Mesendoderm (in vitro differentiated cells): ENCODE measurements around the gene PPP2CA.

Experiments
- DNase-seq: peaks from one replicate; pipeline ENCODE4 v3.0.0; 2013
- H2AK5ac ChIP-seq: 2 replicates; pipeline ENCODE4 v1.6.1; 2013; ENCODE audit warnings: low read length, inconsistent platforms
- H2BK120ac ChIP-seq: 2 replicates; pipeline ENCODE4 v1.6.1; 2013; ENCODE audit warnings: low read depth, mild to moderate bottlenecking, low read length, moderate library complexity, mixed read lengths
- H2BK15ac ChIP-seq: replicated peaks from 2 replicates; pipeline ENCODE4 v1.6.1; 2013; ENCODE audit warnings: low read depth, mild to moderate bottlenecking, moderate library complexity
- H2BK5ac ChIP-seq: 2 replicates; pipeline ENCODE4 v1.6.1; 2013; ENCODE audit warnings: low read length, inconsistent platforms
- H3K18ac ChIP-seq: 2 replicates; pipeline ENCODE4 v1.6.1; 2013; ENCODE audit warnings: mild to moderate bottlenecking, low read length, mixed read lengths
- H3K23ac ChIP-seq: one replicate; pipeline ENCODE4 v1.6.1; 2013; ENCODE audit warnings: low read length
- H3K27ac ChIP-seq: 2 replicates; pipeline ENCODE4 v1.5.1; 2013; ENCODE audit warnings: low read depth, mild to moderate bottlenecking, inconsistent platforms, low read length, moderate library complexity
- H3K27me3 ChIP-seq: 2 replicates; pipeline ENCODE4 v1.6.1; 2013; ENCODE audit warnings: low read length, control low read depth, mild to moderate bottlenecking, inconsistent platforms; ENCODE audit not compliant: insufficient read depth, poor library complexity
- H3K36me3 ChIP-seq: 2 replicates; pipeline ENCODE4 v1.6.1; 2013; ENCODE audit warnings: low read length, inconsistent platforms; ENCODE audit not compliant: control insufficient read depth, insufficient read depth
- H3K4ac ChIP-seq: one replicate; pipeline ENCODE4 v1.6.1; 2013; ENCODE audit warnings: low read depth, mild to moderate bottlenecking, low read length, moderate library complexity
- H3K4me1 ChIP-seq: 2 replicates; pipeline ENCODE4 v1.6.1; 2013; ENCODE audit warnings: low read depth, low read length, inconsistent platforms; ENCODE audit not compliant: control insufficient read depth
- H3K4me2 ChIP-seq: 2 replicates; pipeline ENCODE4 v1.6.1; 2013; ENCODE audit warnings: low read length
- H3K4me3 ChIP-seq: 2 replicates; pipeline ENCODE4 v1.5.1; 2013; ENCODE audit warnings: mild to moderate bottlenecking, low read length
- H3K56ac ChIP-seq: one replicate; pipeline ENCODE4 v1.6.1; 2013; ENCODE audit warnings: low read length
- H3K79me1 ChIP-seq: 2 replicates; pipeline ENCODE4 v1.6.1; 2013; ENCODE audit warnings: low read length, inconsistent platforms
- H3K79me2 ChIP-seq: 2 replicates; pipeline ENCODE4 v1.6.1; 2013; ENCODE audit warnings: mild to moderate bottlenecking, low read length; ENCODE audit not compliant: control insufficient read depth, insufficient read depth
- H3K9ac ChIP-seq: 2 replicates; pipeline ENCODE4 v1.6.1; 2013; ENCODE audit warnings: low read length, inconsistent platforms
- H4K5ac ChIP-seq: one replicate; pipeline ENCODE4 v1.6.1; 2013; ENCODE audit warnings: low read length
- H4K8ac ChIP-seq: one replicate; pipeline ENCODE4 v1.6.1; 2013; ENCODE audit warnings: low read depth, mild to moderate bottlenecking, control low read depth, low read length, moderate library complexity
- whole genome bisulfite sequencing: extraction: QIAGEN DNeasy Blood & Tissue Kit; methylation state at CpG from one replicate; pipeline ENCODE4 v1.1.7; 2013; ENCODE audit warnings: low lambda C conversion rate, missing lambda C conversion rate; ENCODE audit not compliant: insufficient coverage; ENCODE audit errors: extremely low coverage; 5-methylcytosine and 5-hydroxymethylcytosine counted together

The PPP2CA gene

DNA sequence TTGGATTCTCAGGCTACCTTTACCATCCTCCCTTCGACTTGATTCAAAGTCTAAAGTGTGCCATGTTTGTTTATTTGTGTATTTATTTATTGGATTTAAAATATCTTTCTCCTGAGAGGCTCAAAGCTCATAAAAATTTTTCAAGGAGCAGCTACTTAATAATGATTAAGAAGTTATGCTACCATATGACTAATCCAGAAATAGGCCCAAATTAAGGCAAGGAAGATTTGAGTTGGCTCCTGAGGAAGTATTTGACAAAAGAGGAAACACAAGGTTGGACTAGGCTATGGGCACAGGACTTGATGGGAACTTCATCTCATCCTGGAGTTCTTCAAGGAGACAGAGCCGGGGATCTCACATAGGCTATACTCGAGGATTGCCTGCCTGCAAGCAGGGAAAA, 22.4 kb upstream of the PPP2CA start:
- Histone ChIP-seq H3K36me3 (no peaks in the 10 kb centered on the region), H4K5ac (no peak overlapping the region), H3K9ac (no peak overlapping the region), H3K4me1 (peaks cover 7% of the 10 kb centered on the region), H3K4me2 (no peak overlapping the region), H3K4me3 (no peak overlapping the region), H3K56ac (no peak overlapping the region), H3K27me3 (no peaks in the 10 kb centered on the region), H4K8ac (no peak overlapping the region), H3K4ac (no peak overlapping the region), H2BK15ac (no peak overlapping the region), H3K18ac (no peak overlapping the region), H2BK5ac (no peak overlapping the region), H3K79me1 (no peaks in the 10 kb centered on the region), H3K27ac (no peak overlapping the region), H2AK5ac (no peak overlapping the region), H2BK120ac (no peak overlapping the region), H3K23ac (no peak overlapping the region), H3K79me2 (no peaks in the 10 kb centered on the region)
- no peak for DNase-seq
- no CpG with 5 or more reads among the region's 3 CpGs for WGBS

DNA sequence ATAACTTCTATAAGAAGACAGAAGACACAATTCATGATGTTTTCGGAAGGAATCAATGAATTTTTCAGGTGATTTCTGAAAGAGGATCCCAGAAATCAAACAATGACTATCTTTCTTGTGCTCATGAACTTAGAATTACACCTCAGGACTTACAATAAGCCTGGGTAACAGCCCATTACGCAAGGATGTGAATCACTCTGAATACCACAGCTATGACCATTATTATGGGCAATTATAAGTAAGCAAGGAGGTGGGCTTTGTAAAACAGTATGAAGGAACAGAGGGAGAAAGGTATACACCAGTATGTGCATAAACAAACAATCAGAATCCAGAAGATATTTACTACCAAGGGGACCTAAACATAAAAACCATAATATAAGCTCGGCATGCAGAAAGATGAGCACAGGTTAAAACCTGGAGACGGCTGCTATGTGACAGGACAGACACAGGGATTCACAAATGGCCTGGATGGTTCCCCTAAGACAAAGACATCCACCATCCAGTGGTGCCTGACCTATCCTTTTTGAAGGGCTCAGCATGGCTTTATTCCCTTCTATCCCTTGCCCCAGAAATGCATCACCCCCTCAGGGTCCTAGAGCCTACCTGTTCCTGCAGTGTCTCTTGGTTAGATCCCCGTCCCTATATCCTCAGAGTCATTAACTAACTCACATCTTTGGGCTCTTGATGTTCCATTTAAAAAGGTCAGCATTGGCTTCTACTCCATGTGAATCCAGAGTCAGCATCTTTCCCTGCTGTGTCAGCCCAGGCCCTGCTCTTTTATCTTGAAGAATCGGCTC, 21.8 kb upstream of the PPP2CA start:
- H3K27ac ChIP-seq: no peak overlapping the region
- peaks cover 7% of the 10 kb centered on the region for H3K4me1 ChIP-seq
- no peak overlapping the region for H2BK15ac ChIP-seq
- no peak overlapping the region for H3K4ac ChIP-seq
- H2BK5ac ChIP-seq: no peak overlapping the region
- no peaks in the 10 kb centered on the region for H3K79me2 ChIP-seq
- H3K4me2 ChIP-seq: no peak overlapping the region
- peak; percentile 66 for DNase-seq
- H3K4me3 ChIP-seq: no peak overlapping the region
- no peak overlapping the region for H2AK5ac ChIP-seq
- no peaks in the 10 kb centered on the region for H3K36me3 ChIP-seq
- no peak overlapping the region for H3K18ac ChIP-seq
- no peak overlapping the region for H2BK120ac ChIP-seq
- peak overlapping the region; percentile 44 for H3K56ac ChIP-seq
- H3K23ac ChIP-seq: no peak overlapping the region
- no peak overlapping the region for H3K9ac ChIP-seq
- no peaks in the 10 kb centered on the region for H3K27me3 ChIP-seq
- no peak overlapping the region for H4K5ac ChIP-seq
- no peak overlapping the region for H4K8ac ChIP-seq
- H3K79me1 ChIP-seq: no peaks in the 10 kb centered on the region
- WGBS: no CpG with 5 or more reads among the region's 6 CpGs

DNA sequence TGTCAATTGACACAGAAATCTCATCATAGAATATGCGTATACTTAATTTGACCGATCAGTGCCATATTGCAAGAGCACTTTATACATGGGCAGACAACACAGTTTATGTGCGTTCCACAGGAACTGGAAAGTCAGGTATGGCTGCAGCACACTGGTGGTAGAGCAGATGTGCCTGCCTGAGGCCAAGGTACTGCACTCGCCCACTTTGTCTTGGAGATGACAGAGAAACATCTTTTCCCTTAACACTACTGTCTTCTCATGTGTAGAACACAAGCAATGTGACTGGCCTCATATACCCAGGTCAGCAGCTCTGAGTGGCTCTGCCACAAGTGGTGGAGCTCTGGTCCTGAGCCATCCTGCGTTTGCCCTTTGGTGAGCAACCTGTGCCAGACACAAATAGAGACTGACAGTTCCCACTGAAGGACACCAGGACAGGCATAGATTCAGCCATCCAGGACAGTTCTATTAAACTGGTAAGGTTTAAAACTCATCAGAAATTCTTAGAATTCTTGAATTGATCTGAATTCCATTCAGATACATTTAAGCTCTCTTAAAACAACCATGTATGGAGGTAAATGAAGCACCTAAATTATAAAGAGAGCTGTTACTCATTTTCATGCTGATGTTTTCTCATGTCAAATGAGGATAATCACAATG, 21.0 kb upstream of the PPP2CA start:
- Histone ChIP-seq H3K23ac (no peak overlapping the region), H3K27me3 (no peaks in the 10 kb centered on the region), H3K27ac (no peak overlapping the region), H3K79me1 (no peaks in the 10 kb centered on the region), H3K4me1 (peaks cover 7% of the 10 kb centered on the region), H3K18ac (no peak overlapping the region), H3K56ac (no peak overlapping the region), H3K4ac (no peak overlapping the region), H2AK5ac (no peak overlapping the region), H3K79me2 (no peaks in the 10 kb centered on the region), H3K9ac (no peak overlapping the region), H2BK5ac (no peak overlapping the region), H3K4me2 (no peak overlapping the region), H4K5ac (no peak overlapping the region), H4K8ac (no peak overlapping the region), H2BK15ac (no peak overlapping the region), H3K4me3 (no peak overlapping the region), H2BK120ac (no peak overlapping the region), H3K36me3 (no peaks in the 10 kb centered on the region)
- no peak for DNase-seq
- no CpG with 5 or more reads among the region's 5 CpGs for WGBS

DNA sequence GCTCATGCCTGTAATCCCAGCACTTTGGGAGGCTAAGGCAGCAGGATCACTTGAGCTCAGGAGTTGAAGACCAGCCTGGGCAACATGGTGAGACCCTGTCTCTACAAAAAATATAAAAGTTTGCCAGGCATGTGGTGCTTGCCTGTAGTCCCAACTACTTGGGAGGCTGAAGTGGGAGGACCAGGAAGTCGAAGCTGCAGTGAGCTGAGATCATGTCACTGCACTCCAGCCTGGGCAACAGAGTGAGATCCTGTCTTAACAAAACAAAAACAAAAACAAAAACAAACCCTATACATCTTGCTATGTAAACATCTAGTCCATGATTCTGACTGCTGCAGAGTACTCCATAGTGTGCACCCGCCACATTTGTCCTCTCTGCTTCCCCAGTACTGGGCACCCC, 19.8 kb upstream of the PPP2CA start:
- Histone ChIP-seq H3K79me1 (no peaks in the 10 kb centered on the region), H3K27ac (no peak overlapping the region), H4K8ac (no peak overlapping the region), H3K56ac (no peak overlapping the region), H3K9ac (no peak overlapping the region), H3K36me3 (no peaks in the 10 kb centered on the region), H2BK15ac (no peak overlapping the region), H3K4me2 (no peak overlapping the region), H3K27me3 (no peaks in the 10 kb centered on the region), H3K23ac (no peak overlapping the region), H3K4ac (no peak overlapping the region), H3K18ac (no peak overlapping the region), H2AK5ac (no peak overlapping the region), H4K5ac (no peak overlapping the region), H2BK120ac (no peak overlapping the region), H3K79me2 (no peaks in the 10 kb centered on the region), H2BK5ac (no peak overlapping the region), H3K4me3 (no peak overlapping the region), H3K4me1 (peaks cover 7% of the 10 kb centered on the region)
- WGBS: no CpG with 5 or more reads among the region's 2 CpGs
- no peak for DNase-seq

DNA sequence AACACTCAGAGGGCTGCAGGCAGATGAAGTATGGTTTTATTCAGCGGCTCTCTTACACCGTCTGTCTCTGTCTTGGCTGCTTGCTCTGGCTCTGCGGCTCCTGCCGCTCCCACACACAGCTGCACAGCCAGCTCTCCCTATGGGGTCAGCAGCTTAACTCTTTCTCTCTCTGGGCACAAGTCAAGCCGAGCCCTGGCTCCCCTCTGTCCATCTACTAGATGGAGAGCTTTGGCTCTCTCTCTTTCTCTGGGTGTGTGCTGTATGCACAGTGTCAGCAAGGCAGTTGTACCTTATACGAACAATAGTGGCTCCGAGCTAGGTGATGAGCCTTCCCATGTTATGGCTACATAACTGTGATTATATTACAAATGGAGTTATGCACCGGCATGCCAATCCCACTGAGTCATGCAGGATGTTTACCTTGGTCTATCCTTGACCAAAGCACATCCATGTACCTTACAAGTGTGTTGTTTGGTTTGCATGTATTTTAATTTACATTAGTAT, 19.3 kb upstream of the PPP2CA start:
- peak; percentile 65 for DNase-seq
- no peak overlapping the region for H3K4ac ChIP-seq
- H3K79me2 ChIP-seq: no peaks in the 10 kb centered on the region
- H2BK15ac ChIP-seq: no peak overlapping the region
- H3K4me2 ChIP-seq: no peak overlapping the region
- H3K23ac ChIP-seq: no peak overlapping the region
- no peak overlapping the region for H2BK5ac ChIP-seq
- no CpG with 5 or more reads among the region's 8 CpGs for WGBS
- H3K56ac ChIP-seq: no peak overlapping the region
- no peak overlapping the region for H3K4me3 ChIP-seq
- H3K18ac ChIP-seq: no peak overlapping the region
- no peak overlapping the region for H4K5ac ChIP-seq
- H3K4me1 ChIP-seq: peaks cover 7% of the 10 kb centered on the region
- H3K27me3 ChIP-seq: no peaks in the 10 kb centered on the region
- H3K9ac ChIP-seq: no peak overlapping the region
- no peaks in the 10 kb centered on the region for H3K36me3 ChIP-seq
- H4K8ac ChIP-seq: no peak overlapping the region
- H3K79me1 ChIP-seq: no peaks in the 10 kb centered on the region
- H2AK5ac ChIP-seq: no peak overlapping the region
- H3K27ac ChIP-seq: no peak overlapping the region
- H2BK120ac ChIP-seq: no peak overlapping the region
